Fibroblast of lung (primary cell): ENCODE results near the gene PALLD.

Experiments used
- CTCF ChIP-seq, 2 donors: IDR thresholded peaks in 1 of 2; conservative IDR thresholded peaks in 1 of 2; 1 replicate in 1 of 2; 2 replicates in 1 of 2; pipeline ENCODE4 v1.5.1; 2011 to 2012; ENCODE audit warnings: low read length in 2 of 2, control low read depth in 1 of 2, inconsistent platforms in 1 of 2, low read depth in 1 of 2, mild to moderate bottlenecking in 1 of 2
- EZH2 ChIP-seq: IDR thresholded peaks from 2 replicates; pipeline ENCODE4 v1.5.1; 2012; ENCODE audit warnings: low read length, control low read depth, mild to moderate bottlenecking; ENCODE audit errors: missing control alignments

GRCh38 chr4:168876106-168876505 is 379.3 kb downstream of the PALLD start:
- TF ChIP-seq CTCF (conservative IDR thresholded peaks at IDR 0.05 in 1 of 2, IDR thresholded peaks at IDR 0.05 in 1 of 2; ENCODE audit: low read depth in 1 of 2, low read length in 2 of 2), result no peak
- TF ChIP-seq EZH2, result no peak
